Loucy (cell line): ENCODE data around the gene TMEM238.

Source experiments
- H2AFZ ChIP-seq: fragments of 200-600 bp; sonication (generic); 2 replicates; pipeline ENCODE4 v1.6.0; 2016; ENCODE audit warnings: antibody characterized with exemption, mild to moderate bottlenecking, low read length, moderate library complexity
- H3F3A ChIP-seq: fragments of 200-600 bp; 2 replicates; pipeline ENCODE4 v1.6.0; 2016; ENCODE audit warnings: antibody characterized with exemption, low read depth, mild to moderate bottlenecking
- H3K27me3 ChIP-seq: fragments of 200-600 bp; sonication (generic); 2 replicates; pipeline ENCODE4 v1.6.1; 2014; ENCODE audit warnings: low read length, mild to moderate bottlenecking; ENCODE audit not compliant: insufficient read depth, poor library complexity, severe bottlenecking
- H3K36me3 ChIP-seq: fragments of 200-600 bp; sonication (generic); 2 replicates; pipeline ENCODE4 v1.6.1; 2016; ENCODE audit warnings: low read length; ENCODE audit not compliant: insufficient read depth
- H3K4me1 ChIP-seq: fragments of 200-600 bp; sonication (generic); 2 replicates; pipeline ENCODE4 v1.5.1; 2014; ENCODE audit warnings: low read length, mild to moderate bottlenecking; ENCODE audit not compliant: insufficient read depth, poor library complexity, severe bottlenecking
- H3K4me2 ChIP-seq: fragments of 200-600 bp; sonication (generic); 2 replicates; pipeline ENCODE4 v1.6.0; 2014; ENCODE audit warnings: antibody characterized with exemption, low read length, low read depth, mild to moderate bottlenecking; ENCODE audit not compliant: poor library complexity, severe bottlenecking
- H3K4me3 ChIP-seq: fragments of 200-600 bp; sonication (generic); 2 replicates; pipeline ENCODE4 v1.5.1; 2014; ENCODE audit warnings: low read length, mild to moderate bottlenecking, mixed read lengths; ENCODE audit not compliant: poor library complexity, severe bottlenecking
- H3K79me2 ChIP-seq: fragments of 200-600 bp; sonication (generic); 2 replicates; pipeline ENCODE4 v1.6.1; 2014; ENCODE audit warnings: low read length; ENCODE audit not compliant: insufficient read depth
- H3K9ac ChIP-seq: fragments of 200-600 bp; sonication (generic); 2 replicates; pipeline ENCODE4 v1.6.0; 2014; ENCODE audit warnings: mild to moderate bottlenecking, low read depth, low read length, moderate library complexity; ENCODE audit not compliant: poor library complexity, severe bottlenecking
- H3K9me2 ChIP-seq: fragments of 200-600 bp; sonication (generic); replicated peaks from 2 replicates; pipeline ENCODE4 v1.6.1; 2016; ENCODE audit warnings: low read depth, low read length, mixed read lengths
- H3K9me3 ChIP-seq: fragments of 200-600 bp; sonication (generic); 2 replicates; pipeline ENCODE4 v1.6.1; 2014; ENCODE audit warnings: mild to moderate bottlenecking, antibody characterized with exemption, low read length, low read depth; ENCODE audit not compliant: insufficient read depth
- H4K20me1 ChIP-seq: fragments of 200-600 bp; sonication (generic); 2 replicates; pipeline ENCODE4 v1.6.0; 2014; ENCODE audit warnings: antibody characterized with exemption, low read length, mild to moderate bottlenecking; ENCODE audit not compliant: insufficient read depth, poor library complexity, severe bottlenecking
- CTCF ChIP-seq: fragments of 200-600 bp; sonication (generic); conservative IDR thresholded peaks from 2 replicates; pipeline ENCODE4 v1.5.1; 2014; ENCODE audit warnings: mild to moderate bottlenecking, antibody characterized with exemption, low read length
- EZH2phosphoT487 ChIP-seq: fragments of 200-600 bp; IDR thresholded peaks from 2 replicates; pipeline ENCODE4 v1.6.1; 2018; ENCODE audit warnings: antibody characterized with exemption, mild to moderate bottlenecking, moderate library complexity, borderline replicate concordance

TMEM238 gene

GRCh38 chr19:55369653-55370304 is 14.3 kb downstream of the TMEM238 start:
- H2AFZ ChIP-seq: no peak overlapping the region
- H3K27me3 ChIP-seq: no peaks in the 10 kb centered on the region
- no peaks in the 10 kb centered on the region for H3K4me1 ChIP-seq
- H3K9me3 ChIP-seq: no peaks in the 10 kb centered on the region
- no peaks in the 10 kb centered on the region for H3K79me2 ChIP-seq
- no peaks in the 10 kb centered on the region for H3F3A ChIP-seq
- no peaks in the 10 kb centered on the region for H3K36me3 ChIP-seq
- H3K4me2 ChIP-seq: no peak overlapping the region
- no peaks in the 10 kb centered on the region for H3K9me2 ChIP-seq
- H3K4me3 ChIP-seq: no peak overlapping the region
- no peak overlapping the region for H3K9ac ChIP-seq
- H4K20me1 ChIP-seq: no peaks in the 10 kb centered on the region
- no peak for TF ChIP-seq CTCF
- TF ChIP-seq EZH2phosphoT487: no peak

- Histone ChIP-seq H3K4me3 (no peak overlapping the region), H3K4me2 (no peak overlapping the region), H3K27me3 (no peaks in the 10 kb centered on the region), H3K9me3 (no peaks in the 10 kb centered on the region), H3K9me2 (no peaks in the 10 kb centered on the region), H3K9ac (no peak overlapping the region), H3F3A (no peaks in the 10 kb centered on the region), H3K79me2 (no peaks in the 10 kb centered on the region), H2AFZ (no peak overlapping the region), H4K20me1 (no peaks in the 10 kb centered on the region), H3K4me1 (no peaks in the 10 kb centered on the region), H3K36me3 (no peaks in the 10 kb centered on the region)
- no peak for TF ChIP-seq CTCF
- no peak for TF ChIP-seq EZH2phosphoT487
Observed at GRCh38 chr19:55368701-55369563, 15.2 kb downstream of the TMEM238 start.

GRCh38 chr19:55368106-55368505 is 16.0 kb downstream of the TMEM238 start:
- H2AFZ ChIP-seq: no peak overlapping the region
- TF ChIP-seq CTCF (no peak), EZH2phosphoT487 (no peak)
- no peaks in the 10 kb centered on the region for H3F3A ChIP-seq
- no peaks in the 10 kb centered on the region for H3K4me1 ChIP-seq
- no peaks in the 10 kb centered on the region for H3K9me2 ChIP-seq
- no peak overlapping the region for H3K9ac ChIP-seq
- H3K4me2 ChIP-seq: no peak overlapping the region
- H3K9me3 ChIP-seq: no peaks in the 10 kb centered on the region
- H4K20me1 ChIP-seq: no peaks in the 10 kb centered on the region
- H3K79me2 ChIP-seq: no peaks in the 10 kb centered on the region
- H3K27me3 ChIP-seq: no peaks in the 10 kb centered on the region
- no peak overlapping the region for H3K4me3 ChIP-seq
- no peaks in the 10 kb centered on the region for H3K36me3 ChIP-seq
